ENCODE results near the gene SERPINB5.

SERPINB5 gene

DNA sequence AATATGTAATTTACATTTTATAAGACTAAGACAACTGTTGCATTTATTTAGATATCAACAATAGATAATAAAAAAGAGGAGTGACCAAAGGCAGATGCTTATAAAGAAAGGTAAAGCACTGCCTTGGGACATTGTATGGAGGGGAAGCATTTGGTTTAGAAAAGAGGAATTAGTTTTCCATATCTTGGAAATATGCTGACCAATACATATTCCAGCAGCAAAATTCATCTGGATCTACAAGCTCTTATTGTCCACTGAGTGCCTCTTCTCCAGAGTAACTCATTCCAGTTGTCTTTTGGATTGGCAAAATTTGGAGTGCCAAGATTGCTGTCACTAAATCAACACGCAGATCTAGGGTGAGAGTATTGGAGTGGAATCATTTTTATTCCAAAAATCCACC, 45.6 kb upstream of the SERPINB5 start:
- Histone ChIP-seq H3K27me3 (ENCODE audit: insufficient read depth, low read length, poor library complexity, severe bottlenecking) (no peaks in the 10 kb centered on the region), H3K9ac (ENCODE audit: low read depth, low read length, poor library complexity, severe bottlenecking) (no peak overlapping the region), H3K4me2 (ENCODE audit: low read depth, low read length, poor library complexity, severe bottlenecking) (no peak overlapping the region), H2AFZ (ENCODE audit: low read length) (no peak overlapping the region), H3K9me3 (ENCODE audit: insufficient read depth, low read depth, low read length) (no peaks in the 10 kb centered on the region), H3K4me3 (ENCODE audit: low read length, poor library complexity, severe bottlenecking) (no peak overlapping the region), H3K4me1 (ENCODE audit: insufficient read depth, low read length, poor library complexity, severe bottlenecking) (no peaks in the 10 kb centered on the region), H3K9me2 (replicated peaks; ENCODE audit: low read depth, low read length) (no peaks in the 10 kb centered on the region), H4K20me1 (ENCODE audit: insufficient read depth, low read length, poor library complexity, severe bottlenecking) (no peaks in the 10 kb centered on the region), H3F3A (ENCODE audit: low read depth) (no peaks in the 10 kb centered on the region), H3K36me3 (ENCODE audit: insufficient read depth, low read length) (no peaks in the 10 kb centered on the region), H3K79me2 (ENCODE audit: insufficient read depth, low read length) (no peaks in the 10 kb centered on the region)
- TF ChIP-seq EZH2phosphoT487 (IDR thresholded peaks at IDR 0.05; ENCODE audit: borderline replicate concordance) = no peak
- TF ChIP-seq, protein P1, sequence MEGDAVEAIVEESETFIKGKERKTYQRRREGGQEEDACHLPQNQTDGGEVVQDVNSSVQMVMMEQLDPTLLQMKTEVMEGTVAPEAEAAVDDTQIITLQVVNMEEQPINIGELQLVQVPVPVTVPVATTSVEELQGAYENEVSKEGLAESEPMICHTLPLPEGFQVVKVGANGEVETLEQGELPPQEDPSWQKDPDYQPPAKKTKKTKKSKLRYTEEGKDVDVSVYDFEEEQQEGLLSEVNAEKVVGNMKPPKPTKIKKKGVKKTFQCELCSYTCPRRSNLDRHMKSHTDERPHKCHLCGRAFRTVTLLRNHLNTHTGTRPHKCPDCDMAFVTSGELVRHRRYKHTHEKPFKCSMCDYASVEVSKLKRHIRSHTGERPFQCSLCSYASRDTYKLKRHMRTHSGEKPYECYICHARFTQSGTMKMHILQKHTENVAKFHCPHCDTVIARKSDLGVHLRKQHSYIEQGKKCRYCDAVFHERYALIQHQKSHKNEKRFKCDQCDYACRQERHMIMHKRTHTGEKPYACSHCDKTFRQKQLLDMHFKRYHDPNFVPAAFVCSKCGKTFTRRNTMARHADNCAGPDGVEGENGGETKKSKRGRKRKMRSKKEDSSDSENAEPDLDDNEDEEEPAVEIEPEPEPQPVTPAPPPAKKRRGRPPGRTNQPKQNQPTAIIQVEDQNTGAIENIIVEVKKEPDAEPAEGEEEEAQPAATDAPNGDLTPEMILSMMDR (conservative IDR thresholded peaks at IDR 0.05; ENCODE audit: low read length) = no peak

DNA sequence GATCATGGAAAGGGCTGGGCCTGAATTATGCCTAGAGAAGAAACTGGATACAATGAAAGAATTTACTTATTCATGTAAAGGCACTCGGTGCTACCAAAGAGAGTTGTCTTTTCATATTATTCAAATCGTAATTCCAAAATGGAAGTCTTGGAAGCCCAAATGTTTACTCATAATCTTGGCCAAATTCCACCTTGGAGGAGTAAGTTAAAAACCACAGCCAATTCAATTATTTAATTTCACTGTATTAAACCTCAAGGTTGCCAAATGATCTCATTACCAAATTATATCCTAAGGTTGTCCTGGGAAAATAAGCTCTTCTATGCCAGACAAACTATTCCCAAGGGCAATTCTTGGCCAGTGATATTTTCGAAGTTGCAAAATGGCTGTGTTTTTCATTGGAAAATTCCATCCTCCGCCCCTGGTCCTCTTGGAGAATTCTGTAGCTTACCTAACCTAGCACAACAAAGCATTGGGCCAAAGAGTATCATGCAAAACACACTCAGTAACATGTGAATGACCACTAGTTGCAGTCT, 43.4 kb upstream of the SERPINB5 start:
- Histone ChIP-seq H3K9ac (ENCODE audit: low read depth, low read length, poor library complexity, severe bottlenecking) (no peak overlapping the region), H3K9me2 (replicated peaks; ENCODE audit: low read depth, low read length) (no peaks in the 10 kb centered on the region), H3K27me3 (ENCODE audit: insufficient read depth, low read length, poor library complexity, severe bottlenecking) (no peaks in the 10 kb centered on the region), H4K20me1 (ENCODE audit: insufficient read depth, low read length, poor library complexity, severe bottlenecking) (no peaks in the 10 kb centered on the region), H2AFZ (ENCODE audit: low read length) (no peak overlapping the region), H3K4me3 (ENCODE audit: low read length, poor library complexity, severe bottlenecking) (no peak overlapping the region), H3K79me2 (ENCODE audit: insufficient read depth, low read length) (no peaks in the 10 kb centered on the region), H3F3A (ENCODE audit: low read depth) (no peaks in the 10 kb centered on the region), H3K4me2 (ENCODE audit: low read depth, low read length, poor library complexity, severe bottlenecking) (no peak overlapping the region), H3K4me1 (ENCODE audit: insufficient read depth, low read length, poor library complexity, severe bottlenecking) (no peaks in the 10 kb centered on the region), H3K36me3 (ENCODE audit: insufficient read depth, low read length) (no peaks in the 10 kb centered on the region), H3K9me3 (ENCODE audit: insufficient read depth, low read depth, low read length) (no peaks in the 10 kb centered on the region)
- TF ChIP-seq, protein P1 (conservative IDR thresholded peaks at IDR 0.05; ENCODE audit: low read length) = no peak
- TF ChIP-seq EZH2phosphoT487 (IDR thresholded peaks at IDR 0.05; ENCODE audit: borderline replicate concordance) = no peak

DNA sequence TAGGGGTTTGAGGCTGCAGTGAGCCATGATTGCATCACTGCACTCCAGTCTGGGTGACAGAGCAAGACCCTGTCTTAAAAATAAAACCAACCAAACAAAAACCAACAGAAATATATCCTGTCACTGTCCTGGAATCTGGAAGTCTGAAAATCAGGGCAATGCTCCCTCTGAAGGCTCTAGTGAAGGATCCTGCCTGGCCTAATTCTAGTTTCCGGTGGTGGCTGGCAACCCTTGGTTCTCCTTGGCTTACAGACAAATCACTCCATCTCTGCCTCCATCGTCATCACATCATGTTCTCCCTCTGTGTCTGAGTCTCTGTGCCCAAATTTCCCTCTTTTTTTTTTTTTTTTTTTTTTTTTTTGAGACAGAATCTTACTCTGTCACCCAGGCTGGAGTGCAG, 38.6 kb upstream of the SERPINB5 start:
- TF ChIP-seq, protein P1 (conservative IDR thresholded peaks at IDR 0.05; ENCODE audit: low read length) = no peak
- H3K9me3 ChIP-seq (ENCODE audit: insufficient read depth, low read depth, low read length) = no peaks in the 10 kb centered on the region
- no peaks in the 10 kb centered on the region for H3K9me2 ChIP-seq (replicated peaks; ENCODE audit: low read depth, low read length)
- no peaks in the 10 kb centered on the region for H3K4me1 ChIP-seq (ENCODE audit: insufficient read depth, low read length, poor library complexity, severe bottlenecking)
- H3F3A ChIP-seq (ENCODE audit: low read depth) = no peaks in the 10 kb centered on the region
- no peak overlapping the region for H3K9ac ChIP-seq (ENCODE audit: low read depth, low read length, poor library complexity, severe bottlenecking)
- no peaks in the 10 kb centered on the region for H3K36me3 ChIP-seq (ENCODE audit: insufficient read depth, low read length)
- no peak overlapping the region for H3K4me2 ChIP-seq (ENCODE audit: low read depth, low read length, poor library complexity, severe bottlenecking)
- H3K79me2 ChIP-seq (ENCODE audit: insufficient read depth, low read length) = no peaks in the 10 kb centered on the region
- no peak overlapping the region for H3K4me3 ChIP-seq (ENCODE audit: low read length, poor library complexity, severe bottlenecking)
- H3K27me3 ChIP-seq (ENCODE audit: insufficient read depth, low read length, poor library complexity, severe bottlenecking) = no peaks in the 10 kb centered on the region
- no peaks in the 10 kb centered on the region for H4K20me1 ChIP-seq (ENCODE audit: insufficient read depth, low read length, poor library complexity, severe bottlenecking)
- H2AFZ ChIP-seq (ENCODE audit: low read length) = peak overlapping the region; percentile 73; the same call in 1 of the 2 replicates

Measured in Loucy (cell line).